Transverse colon (tissue), 4 donors: ENCODE results near the gene DENND1A. TPM values are rescaled to one million over a fixed set of nuclear protein-coding genes. Genes with fewer than 3 reads are reported as not detected.

ENCODE experiments used
- DNase-seq: peaks from one replicate; pipeline ENCODE4 v3.0.0-alpha.2; 2019
- H3K27ac ChIP-seq, 4 donors: fragments of 200-600 bp; sonication (generic); 2 replicates each; pipeline ENCODE4 v1.5.1; 2016 to 2018; ENCODE audit warnings: inconsistent platforms in 4 of 4
- H3K27me3 ChIP-seq: fragments of 200-600 bp; sonication (generic); 2 replicates; pipeline ENCODE4 v1.5.1; 2017; ENCODE audit warnings: inconsistent platforms
- H3K36me3 ChIP-seq, 4 donors: fragments of 200-600 bp; sonication (generic); 2 replicates each; pipeline ENCODE4 v1.5.1; 2017 to 2019; ENCODE audit warnings: inconsistent platforms in 4 of 4
- H3K4me1 ChIP-seq, 4 donors: fragments of 200-600 bp; sonication (generic); 2 replicates each; pipeline ENCODE4 v1.5.1; 2017 to 2020; ENCODE audit warnings: inconsistent platforms in 4 of 4
- H3K4me3 ChIP-seq, 4 donors: fragments of 200-600 bp; sonication (generic); 1 replicate in 1 of 4; 2 replicates in 3 of 4; pipeline versions ENCODE4 v1.5.1 to v1.6.1; 2017 to 2019; ENCODE audit warnings: inconsistent platforms in 4 of 4
- H3K9me3 ChIP-seq, 2 donors: fragments of 200-600 bp; sonication (generic); 2 replicates each; pipeline ENCODE4 v1.5.1; 2017 to 2019; ENCODE audit warnings: inconsistent platforms in 2 of 2
- EP300 ChIP-seq: sonication (generic); formaldehyde crosslinking; IDR thresholded peaks from one replicate; pipeline ENCODE4 v1.6.1; 2017; ENCODE audit warnings: antibody characterized with exemption, low read depth
- POLR2A ChIP-seq: fragments of 450-650 bp; IDR thresholded peaks from one replicate; pipeline ENCODE4 v1.6.1; 2016; ENCODE audit warnings: antibody characterized with exemption, mild to moderate bottlenecking, moderate library complexity
- POLR2AphosphoS5 ChIP-seq, 3 donors: sonication (generic); formaldehyde crosslinking; IDR thresholded peaks; one replicate each; pipeline ENCODE4 v1.6.1; 2016; ENCODE audit warnings: antibody characterized with exemption in 3 of 3
- WGBS, 2 donors: methylation state at CpG; one replicate each; pipeline ENCODE4 v1.1.5; 2018; ENCODE audit warnings: low coverage in 1 of 2; 5-methylcytosine and 5-hydroxymethylcytosine counted together
- in situ Hi-C, 4 donors: fragments of 200-750 bp; cut with MboI; loops; one replicate each; pipeline versions ENCODE4 v1.15.0 to v1.15.1; 2017; ENCODE audit warnings: low sequenced_read_pairs in 3 of 4, low pct_ligation_motif_present in 1 of 4, low pct_unique_long_range_greater_than_20kb in 1 of 4
- intact Hi-C: fragments of 100-400 bp; cut with DNase I; formaldehyde crosslinking; loops from one replicate; pipeline ENCODE4 v1.15.1; 2023; ENCODE audit warnings: low total_unique reads
- total RNA-seq, 4 donors: library from RNA; depleted of rRNA; stranded (reverse); fragments of >200 nt; gene quantifications; one replicate each; pipeline ENCODE4 v1.1.0, GENCODE V29; 2016
- TF ChIP-seq, protein P1 (sequence below), 5 experiments: fragments of 200-600 bp in 3 of 5; fragments of 450-650 bp in 2 of 5; sonication (generic) in 3 of 5; IDR thresholded peaks; 1 replicate in 2 of 5; 2 replicates in 3 of 5; pipeline ENCODE4 v1.5.1; 2016 to 2017; ENCODE audit warnings: antibody characterized with exemption in 5 of 5, inconsistent platforms in 3 of 5, mild to moderate bottlenecking in 2 of 5, moderate library complexity in 1 of 5

DENND1A gene
- total RNA-seq, 4 donors from 2014 or later, result 12.5 to 78.6 (median 40.0) TPM

DNA sequence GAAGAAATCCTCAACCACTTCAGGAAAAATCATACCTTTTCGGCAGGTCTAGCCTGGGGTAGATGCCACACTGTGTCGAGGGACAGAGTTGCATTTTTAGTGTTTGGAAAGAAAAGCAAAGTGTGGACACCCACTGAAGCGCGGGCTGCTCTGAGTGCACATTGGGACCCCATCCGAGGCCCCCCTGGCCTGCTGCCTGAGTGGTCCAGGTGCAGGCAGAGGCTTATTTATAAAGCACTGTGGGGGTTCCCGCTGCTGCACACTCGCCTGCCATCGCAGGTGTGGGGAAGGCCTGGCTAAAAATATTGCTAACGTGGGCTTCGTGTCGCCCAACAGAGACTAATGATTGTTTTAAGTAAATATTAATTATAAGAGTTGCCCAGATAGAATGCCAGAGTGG, 454.5 kb downstream of the DENND1A start:
- no peaks in the 10 kb centered on the region for H3K9me3 ChIP-seq
- intact Hi-C loops (no loop called here), in situ Hi-C loops (no loop called here)
- no peaks in the 10 kb centered on the region for H3K36me3 ChIP-seq
- no peak overlapping the region for H3K27ac ChIP-seq
- no peaks in the 10 kb centered on the region for H3K27me3 ChIP-seq
- WGBS, 2 donors, result 78 to 81% methylated on average over 6 to 11 of the region's 11 CpGs
- H3K4me1 ChIP-seq, result peaks cover 0 to 12% (median 2%) of the 10 kb centered on the region in 4 donors
- DNase-seq, result no peak
- TF ChIP-seq EP300, result no peak
- TF ChIP-seq POLR2A, result no peak
- TF ChIP-seq, protein P1, sequence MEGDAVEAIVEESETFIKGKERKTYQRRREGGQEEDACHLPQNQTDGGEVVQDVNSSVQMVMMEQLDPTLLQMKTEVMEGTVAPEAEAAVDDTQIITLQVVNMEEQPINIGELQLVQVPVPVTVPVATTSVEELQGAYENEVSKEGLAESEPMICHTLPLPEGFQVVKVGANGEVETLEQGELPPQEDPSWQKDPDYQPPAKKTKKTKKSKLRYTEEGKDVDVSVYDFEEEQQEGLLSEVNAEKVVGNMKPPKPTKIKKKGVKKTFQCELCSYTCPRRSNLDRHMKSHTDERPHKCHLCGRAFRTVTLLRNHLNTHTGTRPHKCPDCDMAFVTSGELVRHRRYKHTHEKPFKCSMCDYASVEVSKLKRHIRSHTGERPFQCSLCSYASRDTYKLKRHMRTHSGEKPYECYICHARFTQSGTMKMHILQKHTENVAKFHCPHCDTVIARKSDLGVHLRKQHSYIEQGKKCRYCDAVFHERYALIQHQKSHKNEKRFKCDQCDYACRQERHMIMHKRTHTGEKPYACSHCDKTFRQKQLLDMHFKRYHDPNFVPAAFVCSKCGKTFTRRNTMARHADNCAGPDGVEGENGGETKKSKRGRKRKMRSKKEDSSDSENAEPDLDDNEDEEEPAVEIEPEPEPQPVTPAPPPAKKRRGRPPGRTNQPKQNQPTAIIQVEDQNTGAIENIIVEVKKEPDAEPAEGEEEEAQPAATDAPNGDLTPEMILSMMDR (IDR thresholded peaks at IDR 0.05), result no peak
- no peak for TF ChIP-seq POLR2AphosphoS5 (IDR thresholded peaks at IDR 0.05)
- no peak overlapping the region for H3K4me3 ChIP-seq

DNA sequence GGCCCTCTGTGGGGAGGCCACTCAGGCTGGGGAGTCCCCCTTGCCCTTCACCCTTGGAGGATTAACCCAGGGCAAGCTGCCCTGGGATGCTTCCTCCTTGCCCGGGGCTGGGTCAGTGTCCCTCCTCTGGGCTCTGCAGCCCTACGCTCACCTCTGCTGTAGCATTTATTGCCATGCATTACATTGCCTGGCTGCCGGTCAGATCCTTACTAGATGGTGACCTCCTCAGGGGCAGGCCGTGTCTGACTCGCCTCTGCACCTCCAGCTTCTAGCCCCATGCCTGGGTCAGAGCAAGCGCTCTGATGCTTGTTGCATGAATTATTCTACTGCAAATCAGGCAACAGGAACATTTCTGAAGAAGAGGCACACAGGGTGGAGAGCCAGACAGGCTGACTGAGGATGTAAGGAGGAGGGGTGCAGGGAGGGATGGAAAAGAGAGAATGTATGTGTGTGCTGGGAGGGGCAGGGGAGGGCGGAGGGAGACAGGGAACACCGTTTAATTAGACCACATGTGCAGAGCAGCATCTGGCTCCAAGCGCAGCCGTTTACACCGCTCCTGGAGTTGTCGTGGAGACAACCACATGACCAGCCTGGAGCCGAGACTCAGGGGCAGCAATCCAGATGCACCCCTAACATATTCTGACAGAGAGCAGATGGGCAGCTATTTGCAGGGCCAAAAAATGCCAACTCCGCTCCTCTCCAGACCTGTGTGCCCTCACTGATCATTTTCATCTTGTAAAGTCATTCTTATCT, 456.9 kb downstream of the DENND1A start:
- intact Hi-C loops, result no loop called here
- TF ChIP-seq EP300 (no peak), POLR2A (no peak), POLR2AphosphoS5 (IDR thresholded peaks at IDR 0.05) (no peak)
- TF ChIP-seq, protein P1 (IDR thresholded peaks at IDR 0.05), result no peak
- no peak overlapping the region for H3K27ac ChIP-seq

DNA sequence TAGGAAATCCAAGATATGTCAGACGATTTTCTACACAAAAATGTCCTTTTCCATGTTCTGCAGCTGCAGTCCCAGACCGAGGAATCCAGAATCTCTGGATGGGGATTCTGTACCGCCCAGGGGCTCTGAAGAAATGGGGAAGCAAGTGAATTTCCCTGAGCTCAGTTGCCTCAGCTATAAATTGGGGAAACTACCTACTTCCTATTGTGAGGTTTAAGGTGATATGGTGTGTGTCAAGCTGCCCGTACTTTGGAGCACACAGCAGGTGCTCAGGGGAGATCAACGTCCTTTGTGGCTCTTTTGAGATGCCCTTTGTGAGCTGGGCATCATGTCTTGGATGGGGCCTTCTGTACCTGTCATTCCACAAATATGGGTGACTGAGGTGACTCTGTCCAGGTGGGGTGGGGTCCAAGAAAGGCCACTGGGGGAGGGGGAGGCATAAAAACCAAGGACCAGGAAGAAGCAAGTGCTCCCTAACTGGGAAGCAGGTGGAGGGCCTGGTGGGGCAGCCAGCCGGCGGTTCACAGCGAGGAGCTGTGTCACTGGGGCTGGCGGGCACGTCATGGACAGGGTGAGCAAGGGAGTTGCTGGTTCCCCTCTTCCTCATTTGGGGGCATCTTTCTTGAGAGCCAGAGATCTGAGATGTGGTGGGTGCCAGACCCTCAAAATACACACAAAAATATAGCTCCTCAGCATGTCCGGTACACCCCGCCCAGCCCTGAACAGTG, 457.9 kb downstream of the DENND1A start:
- DNase-seq, result no peak
- Histone ChIP-seq H3K4me3 (no peak overlapping the region), H3K27ac (no peak overlapping the region), H3K4me1 (peaks cover 0 to 4% (median 3%) of the 10 kb centered on the region in 4 donors), H3K9me3 (no peaks in the 10 kb centered on the region), H3K36me3 (no peaks in the 10 kb centered on the region), H3K27me3 (no peaks in the 10 kb centered on the region)
- TF ChIP-seq EP300 (no peak), POLR2AphosphoS5 (IDR thresholded peaks at IDR 0.05) (no peak), POLR2A (no peak)
- TF ChIP-seq, protein P1 (IDR thresholded peaks at IDR 0.05), result no peak
- intact Hi-C loops, result no loop called here
- 81 to 91% methylated on average over 3 to 12 of the region's 12 CpGs for WGBS, 2 donors
- in situ Hi-C loops, result no loop called here

More for the DNA sequence above, 456.9 kb downstream of the DENND1A start:
- Histone ChIP-seq H3K4me1 (peaks cover 0 to 4% (median 1%) of the 10 kb centered on the region in 4 donors), H3K27me3 (no peaks in the 10 kb centered on the region), H3K9me3 (no peaks in the 10 kb centered on the region), H3K36me3 (no peaks in the 10 kb centered on the region), H3K4me3 (no peak overlapping the region)
- WGBS, 2 donors, result 73 to 79% methylated on average over 9 to 14 of the region's 14 CpGs
- in situ Hi-C loops, result no loop called here
- no peak for DNase-seq

DNA sequence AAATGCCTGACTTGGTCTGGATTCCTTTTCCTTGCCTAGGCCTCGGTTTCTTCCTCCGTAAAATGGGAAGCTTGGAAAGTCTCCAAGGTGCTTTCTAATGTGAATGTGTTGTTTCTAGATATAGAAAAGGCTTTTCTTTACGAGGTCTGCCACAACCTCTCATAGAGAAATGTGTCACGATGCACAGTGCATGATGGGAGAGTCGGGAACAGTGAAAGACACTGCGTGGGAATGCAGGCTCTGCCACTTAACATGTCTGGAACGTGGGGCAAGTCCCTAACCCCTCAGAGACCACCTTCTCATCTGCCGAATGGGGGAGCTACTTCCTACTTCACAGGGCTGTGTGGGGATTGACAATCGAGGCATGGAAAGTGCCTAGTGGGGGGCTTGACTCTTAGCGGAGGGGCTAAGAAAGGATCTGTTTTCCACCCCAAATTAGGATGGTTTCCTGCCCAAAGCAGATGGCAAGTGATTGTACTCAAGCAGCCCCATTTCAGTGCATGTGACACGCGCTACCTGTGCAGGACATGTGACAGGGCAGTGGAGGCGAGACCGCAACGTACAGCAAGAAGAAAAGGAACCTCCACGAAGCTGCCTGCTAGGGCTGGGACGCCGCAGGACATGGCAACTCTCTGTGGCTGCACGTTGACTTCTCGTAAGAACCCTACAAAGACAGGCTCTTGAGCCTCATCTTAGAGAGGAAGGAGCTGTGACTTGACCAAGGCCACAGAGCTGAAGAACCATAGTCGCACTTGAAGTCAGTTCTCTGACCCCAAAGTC, 458.7 kb downstream of the DENND1A start:
- in situ Hi-C loops (no loop called here), intact Hi-C loops (no loop called here)
- 89 to 100% methylated on average over 2 to 21 of the region's 21 CpGs for WGBS, 2 donors
- Histone ChIP-seq H3K9me3 (no peaks in the 10 kb centered on the region), H3K36me3 (no peaks in the 10 kb centered on the region), H3K27ac (no peak overlapping the region), H3K4me3 (no peak overlapping the region), H3K4me1 (peaks cover 0 to 6% (median 3%) of the 10 kb centered on the region in 4 donors), H3K27me3 (no peaks in the 10 kb centered on the region)
- TF ChIP-seq POLR2AphosphoS5 (IDR thresholded peaks at IDR 0.05) (no peak), POLR2A (no peak)
- no peak for DNase-seq
